H1 (cell line): ENCODE results near the gene ERC1. TPM values are rescaled to one million over a fixed set of nuclear protein-coding genes. Genes with fewer than 3 reads are reported as not detected.

Source experiments
- CTCF ChIA-PET: fragments of 300-600 bp; sonication (Branson Sonifier 250); formaldehyde crosslinking; loops from one replicate; lab custom pipeline; 2021; ENCODE audit not compliant: partially characterized antibody; lab: Charles Lee
- POLR2A ChIA-PET: fragments of 300-600 bp; sonication (Branson Sonifier 250); formaldehyde crosslinking; loops from one replicate; lab custom pipeline; 2021; ENCODE audit warnings: inconsistent platforms; ENCODE audit not compliant: partially characterized antibody; lab: Charles Lee
- DNase-seq, 2 experiments: peaks; one replicate each; pipeline versions ENCODE4 v3.0.0 to v3.0.0-alpha.2; 2010 to 2022; ENCODE audit warnings: low spot score in 2 of 2, low read depth in 1 of 2, mixed read lengths in 1 of 2
- FAIRE-seq: peaks from 2 replicates; lab custom pipeline; 2011; peaks lifted over from hg19 to GRCh38; lab: Jason Lieb, UNC
- H2AFZ ChIP-seq: 2 replicates; pipeline ENCODE4 v1.8.1; 2012; ENCODE audit warnings: low read length, inconsistent platforms
- H2AK5ac ChIP-seq: 2 replicates; pipeline ENCODE4 v1.6.1; 2013; ENCODE audit warnings: low read depth, low read length
- H2BK120ac ChIP-seq: replicated peaks from 2 replicates; pipeline ENCODE3; 2013; ENCODE audit warnings: low read depth, low read length, inconsistent platforms
- H2BK12ac ChIP-seq: 2 replicates; pipeline ENCODE4 v1.6.1; 2013; ENCODE audit warnings: low read depth, low read length
- H2BK15ac ChIP-seq: 2 replicates; pipeline ENCODE4 v1.6.1; 2013; ENCODE audit warnings: low read length
- H2BK20ac ChIP-seq: 2 replicates; pipeline ENCODE4 v1.6.1; 2013; ENCODE audit warnings: low read length
- H2BK5ac ChIP-seq: 2 replicates; pipeline ENCODE4 v1.6.1; 2013; ENCODE audit warnings: low read depth, low read length
- H3K14ac ChIP-seq: 2 replicates; pipeline ENCODE4 v1.6.1; 2013; ENCODE audit warnings: inconsistent platforms; ENCODE audit not compliant: insufficient read length
- H3K18ac ChIP-seq: 2 replicates; pipeline ENCODE4 v1.6.1; 2013; ENCODE audit warnings: low read length; ENCODE audit errors: extremely low read depth
- H3K23ac ChIP-seq: 2 replicates; pipeline ENCODE4 v1.6.1; 2013; ENCODE audit warnings: inconsistent platforms; ENCODE audit not compliant: insufficient read length
- H3K23me2 ChIP-seq: 2 replicates; pipeline ENCODE4 v1.6.1; 2013; ENCODE audit warnings: low read depth, low read length
- H3K27ac ChIP-seq: 2 replicates; pipeline ENCODE4 v1.6.1; 2011; ENCODE audit warnings: low read depth, low read length, inconsistent platforms
- H3K27me3 ChIP-seq, 4 experiments: replicated peaks in 1 of 4; 1 replicate in 1 of 4; 2 replicates in 3 of 4; pipeline versions ENCODE4 v1.6.1 to v1.8.1; 2011 to 2013; ENCODE audit warnings: low read length in 3 of 4, mild to moderate bottlenecking in 3 of 4, inconsistent platforms in 2 of 4, mixed read lengths in 2 of 4, moderate library complexity in 1 of 4; ENCODE audit not compliant: control insufficient read depth in 3 of 4, insufficient read depth in 3 of 4; ENCODE audit errors: extremely low read depth in 1 of 4
- H3K36me3 ChIP-seq, 4 experiments: 2 replicates each; pipeline versions ENCODE4 v1.6.1 to v1.8.1; 2011 to 2013; ENCODE audit warnings: mild to moderate bottlenecking in 4 of 4, low read length in 3 of 4, moderate library complexity in 2 of 4, control low read depth in 1 of 4, inconsistent platforms in 1 of 4; ENCODE audit not compliant: insufficient read depth in 4 of 4, control insufficient read depth in 2 of 4
- H3K4ac ChIP-seq: replicated peaks from 2 replicates; pipeline ENCODE3; 2013; ENCODE audit warnings: low read length, low read depth, mixed read lengths, inconsistent platforms; ENCODE audit not compliant: insufficient read length
- H3K4me1 ChIP-seq, 4 experiments: replicated peaks in 1 of 4; 1 replicate in 1 of 4; 2 replicates in 3 of 4; pipeline versions ENCODE4 v1.6.1 to v1.8.1; 2011 to 2013; ENCODE audit warnings: low read length in 3 of 4, inconsistent platforms in 2 of 4, mixed read lengths in 1 of 4; ENCODE audit not compliant: insufficient read depth in 4 of 4, control insufficient read depth in 3 of 4
- H3K4me2 ChIP-seq, 2 experiments: 2 replicates each; pipeline versions ENCODE4 v1.6.1 to v1.8.1; 2011 to 2013; ENCODE audit warnings: low read depth in 2 of 2, low read length in 2 of 2, control low read depth in 1 of 2, inconsistent platforms in 1 of 2, mild to moderate bottlenecking in 1 of 2; ENCODE audit not compliant: insufficient read depth in 1 of 2
- H3K4me3 ChIP-seq, 4 experiments: fragments of 200-600, 300-600 bp in 1 of 4; sonication (generic), shearing (Covaris generic), sonication (Bioruptor Twin) in 1 of 4; 2 replicates each; pipeline versions ENCODE4 v1.5.1 to v1.8.1; 2011 to 2016; ENCODE audit warnings: low read length in 4 of 4, low read depth in 3 of 4, control low read depth in 2 of 4, inconsistent platforms in 2 of 4, mild to moderate bottlenecking in 2 of 4, mixed read lengths in 1 of 4, moderate library complexity in 1 of 4; ENCODE audit not compliant: insufficient read depth in 2 of 4; ENCODE audit errors: extremely low read depth in 1 of 4
- H3K56ac ChIP-seq: replicated peaks from 2 replicates; pipeline ENCODE3; 2013; ENCODE audit warnings: low read depth, mild to moderate bottlenecking, mixed read lengths, low read length, inconsistent platforms; ENCODE audit not compliant: insufficient read length
- H3K79me1 ChIP-seq: 2 replicates; pipeline ENCODE4 v1.6.1; 2013; ENCODE audit warnings: low read depth, low read length, control low read depth
- H3K79me2 ChIP-seq, 2 experiments: 2 replicates each; pipeline versions ENCODE4 v1.6.1 to v1.8.1; 2012 to 2013; ENCODE audit warnings: low read length in 2 of 2, mild to moderate bottlenecking in 2 of 2, inconsistent platforms in 1 of 2; ENCODE audit not compliant: insufficient read depth in 2 of 2, control insufficient read depth in 1 of 2
- H3K9ac ChIP-seq, 4 experiments: replicated peaks in 1 of 4; 1 replicate in 1 of 4; 2 replicates in 3 of 4; pipeline versions ENCODE4 v1.6.1 to v1.8.1; 2011 to 2013; ENCODE audit warnings: low read depth in 3 of 4, low read length in 3 of 4, control low read depth in 2 of 4, mild to moderate bottlenecking in 2 of 4, moderate library complexity in 2 of 4, inconsistent platforms in 1 of 4; ENCODE audit errors: extremely low read depth in 1 of 4
- H3K9me3 ChIP-seq, 2 experiments: 2 replicates each; pipeline versions ENCODE4 v1.6.1 to v1.8.1; 2012 to 2013; ENCODE audit warnings: mild to moderate bottlenecking in 2 of 2, moderate library complexity in 2 of 2, control low read depth in 1 of 2, inconsistent platforms in 1 of 2, low read depth in 1 of 2, low read length in 1 of 2, mixed read lengths in 1 of 2; ENCODE audit not compliant: insufficient read depth in 2 of 2
- H4K20me1 ChIP-seq, 2 experiments: replicated peaks in 1 of 2; 2 replicates each; pipeline versions ENCODE3 to v1.8.1; 2011 to 2013; ENCODE audit warnings: inconsistent platforms in 2 of 2, low read length in 2 of 2, mild to moderate bottlenecking in 1 of 2; ENCODE audit not compliant: insufficient read depth in 2 of 2, control insufficient read depth in 1 of 2
- H4K5ac ChIP-seq: 2 replicates; pipeline ENCODE4 v1.6.1; 2013; ENCODE audit warnings: low read length, low read depth, mixed read lengths, inconsistent platforms; ENCODE audit not compliant: insufficient read length
- H4K8ac ChIP-seq: 2 replicates; pipeline ENCODE4 v1.8.0; 2013; ENCODE audit warnings: mild to moderate bottlenecking, moderate library complexity, low read length, inconsistent platforms; ENCODE audit not compliant: insufficient read depth; ENCODE audit errors: extremely low read depth
- H4K91ac ChIP-seq: replicated peaks from 2 replicates; pipeline ENCODE3; 2013; ENCODE audit warnings: low read length, mixed read lengths, inconsistent platforms; ENCODE audit not compliant: insufficient read length
- ASH2L ChIP-seq: fragments of 200-600, 300-600 bp; sonication (generic); IDR thresholded peaks from one replicate; pipeline ENCODE4 v1.7.1; 2017; ENCODE audit warnings: low read length
- CHD1 ChIP-seq: IDR thresholded peaks from 2 replicates; pipeline ENCODE4 v1.6.1; 2012; ENCODE audit warnings: low read depth, low read length, improper control_type of control experiment
- EGR1 ChIP-seq: IDR thresholded peaks from 2 replicates; pipeline ENCODE4 v1.6.1; 2011; ENCODE audit warnings: low read depth, low read length, borderline replicate concordance
- GTF2F1 ChIP-seq: IDR thresholded peaks from 2 replicates; pipeline ENCODE4 v1.6.1; 2012; ENCODE audit warnings: low read depth, low read length, improper control_type of control experiment, borderline replicate concordance
- HDAC2 ChIP-seq, 2 experiments: fragments of 300-600 bp in 1 of 2; sonication (generic) in 1 of 2; IDR thresholded peaks; 2 replicates each; pipeline ENCODE4 v1.6.1; 2011 to 2012; ENCODE audit warnings: low read depth in 2 of 2, low read length in 2 of 2, mild to moderate bottlenecking in 2 of 2, moderate library complexity in 2 of 2, borderline replicate concordance in 1 of 2, inconsistent platforms in 1 of 2
- HDAC6 ChIP-seq: IDR thresholded peaks from one replicate; pipeline ENCODE4 v1.7.1; 2012; ENCODE audit warnings: low read depth, mild to moderate bottlenecking, inconsistent platforms, low read length, moderate library complexity
- NANOG ChIP-seq: IDR thresholded peaks from 2 replicates; pipeline ENCODE4 v1.6.1; 2011; ENCODE audit warnings: low read length, low read depth, mild to moderate bottlenecking, inconsistent platforms; ENCODE audit not compliant: insufficient read depth, poor library complexity, severe bottlenecking
- SAP30 ChIP-seq: fragments of 300-600 bp; sonication (generic); IDR thresholded peaks from 2 replicates; pipeline ENCODE4 v1.7.1; 2012; ENCODE audit warnings: low read length, moderate library complexity, mild to moderate bottlenecking, inconsistent platforms; ENCODE audit not compliant: insufficient read depth, insufficient replicate concordance
- SP2 ChIP-seq: IDR thresholded peaks from 2 replicates; pipeline ENCODE4 v1.6.1; 2012; ENCODE audit warnings: mild to moderate bottlenecking, low read length, inconsistent platforms
- TEAD4 ChIP-seq: IDR thresholded peaks from 2 replicates; pipeline ENCODE4 v1.6.1; 2012; ENCODE audit warnings: low read depth, low read length, inconsistent platforms, mixed read lengths
- WGBS, 2 experiments: shearing (Covaris generic) in 1 of 2; methylation state at CpG; one replicate each; pipeline versions ENCODE4 v1.1.6 to v1.1.7; 2013 to 2015; ENCODE audit warnings: low lambda C conversion rate in 2 of 2, mixed read lengths in 2 of 2, inconsistent platforms in 1 of 2, low coverage in 1 of 2, missing lambda C conversion rate in 1 of 2; ENCODE audit not compliant: insufficient replicate concordance in 2 of 2, insufficient coverage in 1 of 2, insufficient read length in 1 of 2; ENCODE audit errors: extremely low coverage in 1 of 2, missing lambda C conversion rate in 1 of 2; 5-methylcytosine and 5-hydroxymethylcytosine counted together
- polyA plus RNA-seq, 7 experiments: library from polyadenylated mRNA; depleted of rRNA in 3 of 7; stranded (reverse) in 5 of 7; unstranded in 2 of 7; fragments of >200 nt in 5 of 7; fragments of 200-250 nt in 2 of 7; gene quantifications; 1 replicate in 5 of 7; 2 replicates in 1 of 7; 4 replicates in 1 of 7; pipeline versions ENCODE4 v1.2.1 to v1.2.3, GENCODE V29; 2011 to 2013; ENCODE audit warnings: missing spikeins in 2 of 7, mixed read lengths in 2 of 7
- total RNA-seq: library from RNA; stranded (reverse); fragmentation: NEBNext Ultra II Directional; extraction: Animal tissue kit (Norgen Biotek cat#: 25700); gene quantifications from 2 replicates; pipeline ENCODE4 v1.2.1, GENCODE V29; 2021

The ERC1 gene
- total and polyA plus RNA-seq, 2 of the 8 experiments (the other 6 are each of a cell fraction or from before 2014, with no cell fraction given): 7.8 to 45.7 TPM

DNA sequence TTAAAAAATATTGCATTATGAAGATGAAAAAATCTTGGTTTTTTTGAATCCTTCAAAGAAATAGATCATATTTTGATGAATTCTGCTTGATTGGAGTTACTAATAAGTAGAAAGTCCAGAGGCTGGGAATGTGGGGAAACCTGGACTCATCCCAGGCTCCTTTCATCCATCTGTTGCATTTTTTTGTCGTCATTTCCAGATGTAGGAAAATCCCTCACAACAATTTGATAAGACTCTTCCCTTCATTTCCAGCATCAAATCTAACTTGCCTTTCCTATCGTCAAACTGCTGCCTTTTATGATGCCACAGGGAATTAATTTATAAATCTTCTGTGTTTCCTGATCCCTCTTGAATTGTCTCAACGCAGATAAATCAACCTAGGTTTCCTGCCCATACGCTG lies 391.8 kb downstream of the ERC1 start:
- H2AK5ac ChIP-seq: no peak overlapping the region
- CTCF ChIA-PET: interaction anchor here (0.9 kb wide), 1 partner anchor 57 kb away, joined by 3 read pairs; no protein-coding TSS in a partner anchor
- no peaks in the 10 kb centered on the region for H3K79me1 ChIP-seq
- TF ChIP-seq HDAC6 (no peak), SAP30 (no peak), SP2 (no peak), GTF2F1 (no peak), NANOG (no peak), ASH2L (no peak), CHD1 (no peak), TEAD4 (no peak), HDAC2 (IDR thresholded peaks at IDR 0.05; ENCODE audit: borderline replicate concordance in 1 of 2, low read depth in 2 of 2, low read length in 2 of 2) (no peak), EGR1 (no peak)
- H3K4me3 ChIP-seq: no peak overlapping the region
- H3K56ac ChIP-seq: no peak overlapping the region
- H2BK20ac ChIP-seq: no peak overlapping the region
- no peak overlapping the region for H3K18ac ChIP-seq
- FAIRE-seq (no peak), DNase-seq (no peak)
- H3K36me3 ChIP-seq: no peaks in the 10 kb centered on the region
- no peaks in the 10 kb centered on the region for H3K23me2 ChIP-seq
- no peak overlapping the region for H2BK120ac ChIP-seq
- WGBS, 2 experiments: 89% methylated on average over 4 of the region's 4 CpGs; no CpG with 5 or more reads in 1 of the 2 experiments
- H4K5ac ChIP-seq: no peak overlapping the region
- H2AFZ ChIP-seq: no peak overlapping the region
- H3K27ac ChIP-seq: no peak overlapping the region
- H4K8ac ChIP-seq: no peak overlapping the region
- H2BK15ac ChIP-seq: no peak overlapping the region
- H3K9ac ChIP-seq: no peak overlapping the region
- H2BK5ac ChIP-seq: no peak overlapping the region
- no peak overlapping the region for H2BK12ac ChIP-seq
- POLR2A ChIA-PET: no interaction called here
- no peaks in the 10 kb centered on the region for H3K27me3 ChIP-seq
- peaks cover 0 to 3% (median 0%) of the 10 kb centered on the region in 4 experiments; a peak in 1 of 7 replicates for H3K4me1 ChIP-seq
- H3K23ac ChIP-seq: no peak overlapping the region
- peaks cover 0 to 8% of the 10 kb centered on the region in 2 experiments; a peak in 2 of 4 replicates for H3K9me3 ChIP-seq
- H3K4ac ChIP-seq: no peak overlapping the region
- no peaks in the 10 kb centered on the region for H3K79me2 ChIP-seq
- H4K91ac ChIP-seq: no peak overlapping the region
- no peak overlapping the region for H3K4me2 ChIP-seq
- H4K20me1 ChIP-seq: no peaks in the 10 kb centered on the region
- no peak overlapping the region for H3K14ac ChIP-seq
